ENCODE results near the gene EYA2. TPM values are rescaled to one million over a fixed set of nuclear protein-coding genes. Genes with fewer than 3 reads are reported as not detected.

Gene EYA2
- total and polyA plus RNA-seq, 2 of the 4 experiments (the other 2 are of a cell fraction) = 2.3 to 5.4 TPM

- TF ChIP-seq NFE2L2 (IDR thresholded peaks at IDR 0.05; ENCODE audit: low read depth, low read length) = no peak
- TF ChIP-seq CEBPB (IDR thresholded peaks at IDR 0.05; ENCODE audit: low read depth, low read length) = no peak
- TF ChIP-seq FOS (IDR thresholded peaks at IDR 0.05; ENCODE audit: low read depth, low read length) = no peak
- TF ChIP-seq ELK1 (IDR thresholded peaks at IDR 0.05; ENCODE audit: borderline replicate concordance, low read depth, low read length) = no peak
- TF ChIP-seq POLR2A (IDR thresholded peaks at IDR 0.05; ENCODE audit: low read depth, low read length) = no peak
Observed at GRCh38 chr20:47127999-47128398, 233.4 kb downstream of the EYA2 start (continued).

GRCh38 chr20:47129306-47129705 is 234.7 kb downstream of the EYA2 start:
- no peak for ATAC-seq (ENCODE audit: low read depth)
- H3K9me3 ChIP-seq (ENCODE audit: control insufficient read depth, insufficient read depth, low read length) = no peaks in the 10 kb centered on the region
- H4K8ac ChIP-seq (ENCODE audit: low read depth in 2 of 2, low read length in 2 of 2) = peak overlapping the region in 1 of 2 experiments; percentile 12; a peak in 1 of 4 replicates
- peak overlapping the region; percentile 46; the same call in 1 of the 2 replicates for H2BK20ac ChIP-seq (ENCODE audit: low read depth, low read length)
- no peaks in the 10 kb centered on the region for H4K20me1 ChIP-seq (ENCODE audit: insufficient read depth, low read length)
- no TSS peak for BruUV-seq (replicated peaks)
- H3K79me1 ChIP-seq (ENCODE audit: low read depth in 1 of 2, low read length in 2 of 2) = peaks cover 0 to 4% of the 10 kb centered on the region in 2 experiments; a peak in 2 of 4 replicates
- no peak overlapping the region for H3K4me3 ChIP-seq (ENCODE audit: insufficient read depth, low read depth, low read length)
- H2AFZ ChIP-seq (replicated peaks; ENCODE audit: low read length, poor library complexity) = no peak overlapping the region
- peak overlapping the region; percentile 40; the same call in 1 of the 2 replicates for H3K4ac ChIP-seq (ENCODE audit: low read depth, low read length)
- no peak overlapping the region for H3K14ac ChIP-seq (replicated peaks; ENCODE audit: low read depth, low read length)
- H2AK5ac ChIP-seq (ENCODE audit: low read depth, low read length) = 0 out of 2 replicates have a peak overlapping the region, but pooled peaks have one; percentile 44
- H3K9me1 ChIP-seq (ENCODE audit: insufficient read depth, low read length) = peaks cover 20% of the 10 kb centered on the region
- no peak overlapping the region for H3K27ac ChIP-seq (ENCODE audit: insufficient read depth, low read length)
- 83% methylated on average over 1 of the region's 1 CpG; no CpG with 5 or more reads in 1 of the 2 experiments for WGBS, 2 experiments (ENCODE audit: extremely low coverage in 2 of 2, insufficient read length in 1 of 2)
- H4K91ac ChIP-seq (ENCODE audit: insufficient read depth, low read depth, low read length) = no peak overlapping the region
- ChIA-PET CTCF (no interaction called here), POLR2A (ENCODE audit: unreplicated experiment) (interaction anchor here (0.6 kb wide), 1 partner anchor 315 kb away, joined by 3 read pairs; no protein-coding TSS in a partner anchor)
- H2BK120ac ChIP-seq (ENCODE audit: low read depth, low read length) = peak overlapping the region; percentile 45; the same call in 1 of the 2 replicates
- no peak overlapping the region for H3K18ac ChIP-seq (ENCODE audit: low read depth, low read length)
- H3K9ac ChIP-seq (ENCODE audit: low read depth, low read length) = no peak overlapping the region
- H3K56ac ChIP-seq (ENCODE audit: extremely low read depth, insufficient read depth, low read length) = no peak overlapping the region
- H3K27me3 ChIP-seq (ENCODE audit: control insufficient read depth, insufficient read depth, low read length) = no peaks in the 10 kb centered on the region
- H4K5ac ChIP-seq (ENCODE audit: low read depth, low read length) = no peak overlapping the region
- H3K4me2 ChIP-seq (ENCODE audit: low read depth, low read length) = no peak overlapping the region
- dilution Hi-C loops (cut with HindIII; ENCODE audit: low sequenced_read_pairs, unreplicated experiment) = no loop called here
- H3K36me3 ChIP-seq (ENCODE audit: control insufficient read depth, insufficient read depth, low read length) = no peaks in the 10 kb centered on the region
- intact Hi-C loops (cut with micrococcal nuclease) = loop anchor here (10.0 kb wide), 1 partner anchor 175 kb away; no protein-coding TSS in a partner anchor
- H3K4me1 ChIP-seq (ENCODE audit: control insufficient read depth, insufficient read depth, low read length) = peaks cover 24% of the 10 kb centered on the region
- no peak for DNase-seq
- no peak overlapping the region for H3K23ac ChIP-seq (ENCODE audit: low read depth, low read length)
- no peak overlapping the region for H2AK9ac ChIP-seq (replicated peaks; ENCODE audit: low read depth, low read length, poor library complexity)
- in situ Hi-C loops (cut with MboI; ENCODE audit: low sequenced_read_pairs) = no loop called here
- peak overlapping the region; percentile 25; the same call in 1 of the 3 replicates for H2BK15ac ChIP-seq (ENCODE audit: low read depth, low read length)
- H2BK5ac ChIP-seq (ENCODE audit: low read depth, low read length, poor library complexity, severe bottlenecking) = no peak overlapping the region
- TF ChIP-seq CTCF (conservative IDR thresholded peaks at IDR 0.05; ENCODE audit: low read depth, low read length) (no peak), ELK1 (IDR thresholded peaks at IDR 0.05; ENCODE audit: borderline replicate concordance, low read depth, low read length) (no peak), MAFK (IDR thresholded peaks at IDR 0.05; ENCODE audit: low read depth, low read length) (no peak), MAZ (IDR thresholded peaks at IDR 0.05; ENCODE audit: borderline replicate concordance, low read depth, low read length) (no peak), RCOR1 (IDR thresholded peaks at IDR 0.05; ENCODE audit: insufficient replicate concordance, low read length) (no peak), MXI1 (IDR thresholded peaks at IDR 0.05; ENCODE audit: borderline replicate concordance, low read depth, low read length) (no peak), CEBPB (IDR thresholded peaks at IDR 0.05; ENCODE audit: low read depth, low read length) (no peak), NFE2L2 (IDR thresholded peaks at IDR 0.05; ENCODE audit: low read depth, low read length) (no peak), RFX5 (IDR thresholded peaks at IDR 0.05; ENCODE audit: low read depth, low read length) (no peak)

Data from IMR-90 (cell line).